ENCODE results near the gene LY6G5C.

The LY6G5C gene

DNA sequence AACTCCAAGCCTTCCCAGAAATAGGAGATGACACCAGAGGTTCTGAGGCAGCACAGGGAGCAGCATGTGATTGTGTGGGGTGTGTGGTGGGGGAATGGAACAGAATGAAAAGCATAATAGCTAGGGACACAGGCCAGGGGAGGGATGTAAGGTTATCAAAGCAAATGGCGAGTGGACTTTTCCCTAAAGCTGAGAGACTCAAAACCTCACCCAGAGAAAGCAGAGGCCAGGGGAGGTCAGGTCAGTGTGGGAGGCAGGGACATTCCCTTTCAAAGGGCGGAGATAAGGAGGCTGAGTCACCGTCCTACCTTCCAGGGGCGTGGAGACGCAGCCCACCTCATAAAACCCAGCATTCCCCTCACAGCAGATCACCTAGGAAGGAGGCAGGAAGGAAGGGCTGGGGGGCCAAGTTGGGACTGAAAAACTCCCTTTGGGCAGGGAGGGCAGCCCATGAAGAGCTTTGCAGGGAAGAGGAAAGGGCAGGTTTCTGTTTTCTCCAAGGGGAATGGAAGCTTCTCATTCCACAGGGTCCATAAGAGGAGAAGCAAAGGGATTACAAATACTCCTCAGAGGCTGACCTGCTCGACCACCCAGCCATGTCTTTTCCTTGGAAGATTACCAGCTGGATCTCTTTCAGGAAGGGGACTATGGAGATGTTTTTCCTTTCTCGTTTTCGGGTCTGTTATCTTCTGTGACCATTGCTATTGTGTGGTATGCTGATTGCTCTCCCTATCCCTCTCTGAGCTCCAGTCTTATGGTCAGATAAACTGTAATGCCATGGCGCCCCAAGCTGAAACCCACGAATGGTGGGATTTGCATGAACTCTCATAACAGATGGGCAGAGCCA lies 9.6 kb upstream of the LY6G5C start:
- no peak for DNase-seq

DNA sequence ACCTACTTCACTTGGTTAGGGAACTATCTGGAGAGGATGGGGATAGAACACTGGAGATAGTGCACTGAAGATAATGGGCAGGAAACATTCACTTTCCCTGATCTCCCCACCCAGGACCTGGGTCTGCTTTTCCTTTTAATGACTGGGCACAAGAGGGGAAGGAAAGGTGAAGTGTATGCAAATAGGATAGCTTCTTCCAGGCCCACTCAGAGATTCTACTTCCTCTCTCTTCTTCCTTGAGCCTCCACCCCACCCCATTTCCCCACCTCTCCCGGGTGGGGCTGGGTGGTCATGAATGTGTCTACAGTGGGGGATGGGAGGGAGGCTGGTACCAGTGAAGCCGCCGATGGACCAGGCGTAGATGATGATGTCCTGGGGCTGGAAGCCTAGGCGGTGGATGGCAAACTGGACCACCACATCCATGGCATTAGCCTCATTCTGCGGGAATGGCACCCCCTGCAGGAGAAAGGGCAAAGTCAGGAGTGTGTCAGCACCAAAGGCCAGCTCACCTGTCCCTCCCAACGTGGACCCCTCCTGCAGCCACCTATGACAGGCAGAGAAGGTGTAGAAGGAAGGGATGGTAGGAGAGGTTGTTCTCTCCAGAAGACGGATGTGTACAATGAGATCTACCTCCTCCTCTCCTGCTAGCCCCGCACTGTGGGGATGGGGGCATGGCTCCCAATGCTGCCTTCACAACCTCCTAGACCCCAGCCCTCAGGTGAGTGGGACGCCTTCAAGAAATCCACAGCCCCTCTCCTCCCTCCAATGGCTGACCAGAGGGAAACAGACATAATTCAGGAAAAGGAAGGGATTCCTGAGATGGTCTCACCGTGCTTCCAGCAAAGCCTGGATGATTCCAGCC lies 8.6 kb upstream of the LY6G5C start:
- DNase-seq = no peak

DNA sequence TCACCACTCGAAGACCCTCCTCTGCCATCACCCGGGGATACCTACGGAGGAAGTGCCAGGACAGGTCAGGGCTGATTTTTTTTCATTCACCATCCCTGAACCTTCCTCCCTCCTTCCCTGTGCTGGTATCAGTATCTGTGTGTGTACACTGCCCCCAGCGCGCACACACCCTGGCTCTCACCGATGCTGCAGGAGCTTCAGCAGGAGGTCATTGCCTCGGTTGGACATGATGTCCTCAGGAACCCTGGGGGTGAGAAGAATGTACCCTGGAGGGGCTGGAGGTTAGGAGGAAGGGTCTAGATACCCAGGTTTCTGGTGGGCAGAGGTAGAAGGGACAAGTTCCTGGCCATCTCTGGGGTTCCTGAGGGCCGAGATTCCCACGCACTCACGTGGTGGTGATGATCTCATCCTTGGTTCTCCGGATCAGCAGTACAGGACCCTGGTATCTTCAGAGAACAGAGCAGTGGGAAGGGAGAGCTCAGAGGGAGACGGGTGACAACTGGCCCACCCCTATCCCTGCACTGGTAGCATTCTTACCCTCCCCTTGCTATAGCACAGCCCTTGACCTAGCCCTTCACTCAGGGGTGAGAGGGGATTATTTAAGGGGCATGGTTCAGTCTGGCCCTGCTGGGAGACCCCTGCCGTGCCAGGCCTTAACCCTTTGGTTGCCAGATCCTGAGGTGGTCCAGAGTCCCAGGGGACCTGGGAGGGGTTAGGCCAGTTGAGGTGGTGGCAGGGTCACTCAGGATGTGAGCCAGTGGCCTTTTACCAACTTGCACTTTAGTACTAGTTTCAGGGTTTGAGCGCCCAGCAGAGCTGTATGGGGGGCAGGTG lies 7.2 kb upstream of the LY6G5C start:
- DNase-seq = no peak

DNA sequence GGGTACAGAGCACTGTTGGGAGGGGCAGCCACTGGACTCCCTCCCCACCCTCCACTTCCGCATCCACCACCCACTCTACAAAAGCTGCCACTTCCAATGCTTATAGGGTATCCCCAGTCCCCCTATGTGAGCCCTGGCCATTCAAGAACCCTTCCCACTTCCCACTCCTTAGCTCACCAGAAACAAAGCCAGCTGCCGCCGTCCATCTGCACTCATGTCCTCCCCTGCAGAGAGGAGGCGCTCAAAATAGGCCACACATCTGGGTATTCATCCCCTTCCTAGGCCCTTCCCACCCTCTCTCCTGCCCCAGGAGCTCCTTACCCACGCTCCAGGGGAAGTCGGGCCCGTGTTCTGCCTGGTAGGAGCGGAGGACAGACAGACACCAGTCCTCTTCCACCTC lies 6.5 kb upstream of the LY6G5C start:
- no peak for DNase-seq

DNA sequence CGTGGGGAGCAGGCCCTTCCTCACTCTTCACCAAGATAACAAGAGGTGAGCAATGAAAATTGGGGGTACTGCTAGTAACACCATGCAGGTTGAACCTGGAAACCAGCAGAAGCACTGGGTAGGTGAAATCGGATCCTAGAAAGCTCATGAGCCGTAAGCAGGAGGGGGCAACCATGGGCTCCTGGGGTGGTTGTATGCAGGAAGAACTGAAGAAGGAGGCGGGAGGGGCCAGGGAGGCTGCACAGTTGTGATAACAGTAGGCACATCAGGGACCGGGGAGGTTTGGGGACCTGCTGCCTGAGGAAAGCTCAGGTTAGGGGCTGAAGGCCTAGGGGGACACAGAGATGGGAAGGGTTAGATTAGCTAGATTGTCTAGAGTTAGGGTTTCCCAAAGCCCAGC lies 5.6 kb upstream of the LY6G5C start:
- DNase-seq = no peak

DNA sequence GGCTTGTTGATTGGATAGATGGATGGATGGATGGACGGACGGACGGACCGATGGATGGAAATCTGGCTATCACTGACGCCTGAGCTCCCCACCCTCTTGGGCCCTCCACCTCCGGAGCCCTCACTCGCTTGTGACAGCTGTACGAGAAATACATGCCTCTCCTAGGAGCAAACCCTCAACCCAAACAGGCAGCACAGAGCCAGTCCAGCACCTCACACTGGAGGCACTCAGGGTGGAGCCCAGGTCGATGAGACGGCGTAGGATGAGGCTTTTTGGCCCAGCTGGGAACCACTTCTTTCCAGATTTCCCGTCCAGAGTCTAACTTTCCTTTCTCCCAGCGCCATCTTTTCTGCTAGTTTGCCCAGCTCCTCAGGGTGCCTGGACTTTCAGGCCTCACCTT lies 2.7 kb upstream of the LY6G5C start:
- DNase-seq = no peak

DNA sequence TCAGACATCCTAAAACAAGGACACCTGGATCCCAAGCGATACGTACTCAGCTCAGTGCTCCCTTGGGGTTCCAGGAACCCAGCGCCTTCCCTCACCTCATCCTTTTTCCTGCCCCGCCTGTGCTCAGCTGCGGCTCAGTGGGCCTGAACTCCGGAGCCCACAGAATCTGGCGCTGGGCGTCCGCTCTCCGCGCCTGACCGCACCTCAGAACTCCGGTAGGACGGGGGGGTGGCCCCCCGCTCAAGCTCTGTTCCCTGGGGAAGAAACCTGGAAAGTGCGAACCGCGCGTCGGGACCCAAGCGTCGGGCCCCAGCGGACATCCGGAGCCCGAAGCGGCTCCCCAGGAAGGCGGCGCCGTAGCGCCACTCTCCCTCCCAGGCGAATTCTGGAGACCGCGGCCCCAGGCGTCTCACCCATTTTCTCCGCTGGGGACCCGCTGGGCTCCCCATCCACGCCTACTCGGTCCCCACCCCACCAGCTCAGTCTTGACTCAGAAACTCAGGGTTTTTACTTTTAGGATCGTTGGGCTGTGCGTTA lies 336 bp upstream of the LY6G5C start:
- no peak for DNase-seq

DNA sequence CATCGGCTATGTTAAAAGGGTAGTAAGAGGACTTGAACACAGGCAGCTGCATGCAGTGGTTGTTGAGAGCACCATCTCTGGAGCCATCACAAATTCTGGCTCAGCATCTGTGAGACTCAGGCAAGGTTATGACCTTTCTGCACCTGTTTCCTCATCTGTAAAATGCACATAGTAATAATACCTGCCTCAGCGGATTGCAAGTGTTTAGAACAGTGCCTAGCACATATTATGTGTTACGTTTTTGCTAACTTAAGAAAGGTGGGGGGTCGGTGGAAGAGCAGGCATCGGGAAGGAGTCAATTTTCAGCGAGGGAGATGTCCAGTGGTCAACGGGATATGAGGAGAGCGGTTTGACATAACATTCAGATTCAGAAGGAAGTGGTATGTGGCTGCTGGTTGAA lies 2.9 kb downstream of the LY6G5C start:
- no peak for DNase-seq

DNA sequence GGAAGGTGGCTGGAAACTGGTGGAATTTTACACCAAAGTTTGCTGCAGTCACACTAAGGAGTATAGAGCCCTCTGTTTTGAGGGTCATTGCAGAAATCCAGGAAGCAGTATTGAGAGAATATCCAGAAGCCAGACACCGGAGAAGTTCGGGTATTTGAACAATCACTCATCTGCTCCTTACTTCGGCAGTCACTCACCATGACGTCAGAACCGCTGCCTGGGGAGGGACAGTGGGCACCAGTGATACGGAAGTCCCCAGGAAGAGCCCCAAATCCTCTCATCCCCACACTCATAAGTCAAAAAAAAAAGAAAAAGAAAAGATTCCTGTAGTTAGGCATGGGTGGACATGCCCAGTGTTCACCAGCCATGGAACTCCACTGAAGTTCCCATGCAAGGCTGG lies 4.0 kb downstream of the LY6G5C start:
- DNase-seq = no peak

DNA sequence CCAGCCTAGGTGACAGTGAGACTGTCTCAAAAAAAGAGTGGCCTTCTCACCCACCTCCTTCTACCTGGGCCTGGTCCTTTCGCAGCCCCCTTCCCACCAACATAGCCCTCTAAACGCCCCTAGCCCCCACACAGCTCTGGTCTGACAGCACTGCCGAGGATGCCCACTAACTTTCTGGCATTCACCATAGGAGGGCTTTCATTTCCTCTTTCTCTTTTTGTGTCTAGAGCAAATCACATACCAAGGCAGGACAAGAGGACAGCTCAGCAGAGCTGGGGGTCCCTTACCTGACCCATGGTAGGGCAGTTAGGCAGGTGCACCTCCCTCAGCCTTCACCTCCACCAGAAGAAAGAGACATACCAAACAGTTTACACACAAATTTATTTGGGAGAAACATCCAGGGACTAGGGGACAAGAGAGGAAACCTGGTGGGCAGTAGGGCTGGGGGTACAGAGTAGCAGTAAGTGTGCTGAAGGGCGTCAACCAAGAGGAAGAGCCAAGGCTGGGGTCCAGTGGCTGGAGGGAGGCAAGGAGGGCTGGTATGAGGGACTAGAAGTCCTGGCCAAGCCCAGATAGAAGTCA lies 4.5 kb downstream of the LY6G5C start:
- DNase-seq = no peak

DNA sequence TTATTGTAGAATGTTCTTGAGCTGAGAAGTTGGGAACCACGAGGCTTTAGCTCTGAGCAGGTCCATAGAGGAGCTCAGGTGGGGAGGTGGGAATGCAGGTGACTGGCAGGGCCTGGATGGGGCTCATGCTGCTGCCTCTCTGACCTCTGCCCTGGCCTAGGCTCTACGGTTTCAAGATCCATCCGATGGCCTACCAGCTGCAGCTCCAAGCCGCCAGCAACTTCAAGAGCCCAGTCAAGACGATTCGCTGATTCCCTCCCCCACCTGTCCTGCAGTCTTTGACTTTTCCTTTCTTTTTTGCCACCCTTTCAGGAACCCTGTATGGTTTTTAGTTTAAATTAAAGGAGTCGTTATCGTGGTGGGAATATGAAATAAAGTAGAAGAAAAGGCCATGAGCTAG lies 11.2 kb downstream of the LY6G5C start, which contains the start of gene LY6G5B:
TSS of gene LY6G5B (plus strand) at position 301 of the 400 bp plus-strand sequence. CDS start 975 bp downstream, outside the sequence.
- no peak for DNase-seq

DNA sequence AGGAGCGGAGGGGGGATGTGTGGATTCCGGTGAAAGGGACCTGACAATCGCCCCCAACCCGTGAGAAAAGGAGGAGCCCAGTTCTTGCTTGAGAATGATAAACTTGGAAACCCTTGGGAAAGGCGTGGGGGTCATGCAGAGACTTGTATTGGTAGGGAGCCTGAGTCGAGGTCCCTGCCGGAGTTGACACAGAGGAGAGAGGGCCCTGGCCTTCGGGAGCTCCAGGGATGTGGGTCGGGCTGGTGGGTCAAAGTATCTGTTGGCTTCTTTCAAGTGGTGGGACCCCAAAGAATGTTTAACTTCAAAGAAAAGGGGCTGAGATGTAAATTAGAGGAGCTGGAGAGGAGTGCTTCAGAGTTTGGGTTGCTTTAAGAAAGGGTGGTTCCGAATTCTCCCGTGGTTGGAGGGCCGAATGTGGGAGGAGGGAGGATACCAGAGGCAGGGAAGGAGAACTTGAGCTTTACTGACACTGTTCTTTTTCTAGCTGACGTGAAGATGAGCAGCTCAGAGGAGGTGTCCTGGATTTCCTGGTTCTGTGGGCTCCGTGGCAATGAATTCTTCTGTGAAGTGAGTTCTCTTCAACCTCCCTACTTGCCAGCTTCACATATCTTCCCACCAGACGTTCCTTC lies 14.4 kb downstream of the LY6G5C start:
- no peak for DNase-seq

DNA sequence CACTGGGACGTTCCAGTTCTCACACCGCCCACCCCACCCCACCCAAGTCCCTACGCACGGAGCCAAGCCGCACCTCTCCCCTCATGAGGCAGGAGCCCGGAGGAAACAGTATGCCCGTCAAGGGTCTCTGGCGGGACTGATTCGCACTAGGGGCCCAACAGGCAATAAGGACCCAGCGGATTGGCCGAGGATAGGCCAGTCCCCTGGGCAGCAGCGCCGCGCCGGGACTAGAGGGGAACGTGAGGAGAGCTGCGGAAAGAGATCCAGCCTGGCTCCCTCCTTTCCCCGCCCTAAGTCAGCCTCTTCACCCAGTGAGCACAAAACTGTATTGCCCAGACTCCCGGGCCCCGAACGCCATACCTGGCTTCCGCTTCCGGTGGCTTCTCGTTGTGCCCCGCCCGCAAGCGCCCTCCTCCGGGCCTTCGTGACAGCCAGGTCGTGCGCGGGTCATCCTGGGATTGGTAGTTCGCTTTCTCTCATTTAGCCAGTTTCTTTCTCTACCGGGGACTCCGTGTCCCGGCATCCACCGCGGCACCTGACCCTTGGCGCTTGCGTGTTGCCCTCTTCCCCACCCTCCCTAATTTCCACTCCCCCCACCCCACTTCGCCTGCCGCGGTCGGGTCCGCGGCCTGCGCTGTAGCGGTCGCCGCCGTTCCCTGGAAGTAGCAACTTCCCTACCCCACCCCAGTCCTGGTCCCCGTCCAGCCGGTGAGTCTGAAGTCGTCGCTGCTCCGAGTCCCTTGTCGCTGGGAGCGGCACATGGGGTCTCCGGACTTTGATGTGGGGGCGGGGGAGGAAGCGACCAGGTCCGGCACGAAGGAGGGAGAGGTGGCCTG lies 15.1 kb downstream of the LY6G5C start, which contains the start of gene CSNK2B:
TSS of gene CSNK2B (plus strand) at position 580 of the 836 bp plus-strand sequence. CDS start 752 bp downstream, outside the sequence.
- peak; percentile 96 for DNase-seq

DNA sequence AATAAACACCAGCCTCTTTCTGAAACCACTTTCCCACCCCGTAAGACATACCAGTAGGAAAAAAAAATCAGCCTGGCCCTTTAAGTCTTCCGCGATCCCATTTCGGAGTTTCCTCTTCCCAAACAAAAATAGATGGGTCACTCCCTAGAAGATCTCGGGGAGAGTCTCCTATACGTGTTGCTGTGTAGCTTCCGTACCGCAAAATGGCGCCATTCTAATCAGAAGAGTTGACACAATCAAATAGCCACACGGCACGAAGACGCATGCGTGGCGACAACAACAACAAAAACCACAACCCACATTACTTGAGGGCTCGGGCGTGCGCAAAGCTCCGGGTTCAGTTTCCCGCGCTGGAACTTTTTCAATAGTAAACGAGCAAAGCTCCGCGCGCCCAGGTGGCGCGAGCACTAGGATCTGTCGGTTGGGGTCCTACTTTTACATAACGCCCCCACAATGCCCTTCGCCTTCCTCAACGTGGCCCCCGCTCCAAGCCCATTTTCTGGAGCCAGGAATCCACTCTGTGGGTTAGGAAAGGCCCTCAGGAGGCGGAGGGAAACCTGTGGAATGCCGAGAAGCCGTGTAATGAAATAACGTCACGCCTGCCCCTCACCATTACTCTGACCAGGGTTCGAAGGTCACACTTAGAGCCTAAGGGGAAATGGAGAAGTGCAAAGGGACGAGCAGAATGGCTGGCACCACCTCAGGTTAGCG lies 15.9 kb downstream of the LY6G5C start, which contains the start of gene GPANK1:
TSS of gene GPANK1 (minus strand) at position 208 of the 711 bp plus-strand sequence. CDS start 519 bp downstream, outside the sequence.
- peak; percentile 88 for DNase-seq

DNA sequence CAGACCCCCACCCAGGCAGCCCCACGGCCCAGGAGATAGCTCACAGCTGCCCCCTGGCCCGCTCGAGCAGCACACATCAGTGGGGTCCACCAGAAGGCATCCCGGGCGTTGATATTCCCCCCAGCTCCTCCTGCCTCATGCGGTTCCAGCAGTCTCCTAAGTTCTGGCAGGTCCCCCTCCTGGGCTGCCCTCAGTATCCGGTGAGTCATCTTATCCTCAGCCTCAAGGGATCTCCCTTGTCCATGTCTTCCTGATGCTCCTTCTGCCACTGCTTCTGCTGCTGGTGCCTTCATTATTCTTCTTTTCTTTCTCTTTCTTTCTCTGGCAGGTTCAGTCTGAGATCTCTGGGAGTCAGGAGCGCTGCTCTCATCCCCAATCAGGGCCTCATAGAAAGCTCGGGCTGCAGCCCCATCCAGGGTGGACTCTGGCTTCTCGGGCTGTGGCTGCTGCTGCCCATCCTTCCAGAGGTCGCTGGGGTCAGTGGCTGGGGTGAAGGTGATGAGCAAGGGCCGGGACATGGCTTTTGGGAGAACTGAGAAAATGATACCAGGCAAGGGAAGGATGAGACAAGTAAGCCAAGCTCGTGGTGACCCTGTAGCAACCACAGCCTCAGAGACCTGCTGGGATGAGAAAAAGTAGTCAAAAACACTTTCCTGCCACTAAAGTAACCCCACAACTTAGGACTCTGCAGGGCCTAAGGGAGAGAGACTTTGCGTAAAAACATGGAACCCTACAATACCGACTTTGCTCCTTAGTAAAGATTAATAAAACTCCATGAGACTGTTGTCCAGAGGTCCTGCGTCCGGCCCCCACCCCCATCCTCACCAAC lies 16.7 kb downstream of the LY6G5C start:
- no peak for DNase-seq

DNA sequence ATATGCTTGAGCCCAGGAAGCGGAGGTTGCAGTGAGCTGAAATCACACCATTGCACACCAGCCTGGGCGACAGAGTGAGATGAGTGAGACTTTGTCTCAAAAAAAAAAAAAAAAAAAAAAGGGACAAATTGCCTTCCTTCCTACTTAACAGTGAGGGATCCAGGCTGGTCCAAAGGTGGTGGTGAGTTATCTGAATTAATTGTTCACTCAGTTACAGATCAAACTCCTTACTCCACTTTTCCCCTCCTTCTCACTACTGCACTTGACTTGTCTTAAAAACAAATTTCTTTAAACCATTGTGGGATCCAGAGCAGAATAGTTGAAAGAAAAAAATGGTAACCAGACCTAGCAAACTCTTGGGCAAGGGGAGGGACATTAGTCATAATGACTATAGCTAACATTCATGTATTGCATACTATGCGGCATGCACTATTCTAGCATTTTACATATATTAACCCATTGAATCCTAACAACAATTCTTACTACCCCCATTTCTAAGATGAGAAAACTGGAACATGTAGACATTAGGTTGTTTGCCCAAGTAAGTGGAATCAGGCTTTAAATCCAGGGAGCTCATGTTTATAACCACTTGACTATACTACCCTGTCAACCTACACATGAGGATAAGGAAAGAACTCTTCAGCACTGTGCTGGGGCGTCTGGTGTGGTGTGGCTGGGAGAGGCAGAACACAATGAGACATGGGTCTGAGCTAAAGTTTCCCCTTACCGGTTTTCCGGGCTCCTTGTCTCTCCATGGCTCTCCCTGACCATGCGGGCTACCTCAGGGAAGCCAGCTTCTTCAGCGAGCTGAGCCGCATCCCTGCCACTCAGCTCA lies 17.5 kb downstream of the LY6G5C start:
- DNase-seq = no peak

DNA sequence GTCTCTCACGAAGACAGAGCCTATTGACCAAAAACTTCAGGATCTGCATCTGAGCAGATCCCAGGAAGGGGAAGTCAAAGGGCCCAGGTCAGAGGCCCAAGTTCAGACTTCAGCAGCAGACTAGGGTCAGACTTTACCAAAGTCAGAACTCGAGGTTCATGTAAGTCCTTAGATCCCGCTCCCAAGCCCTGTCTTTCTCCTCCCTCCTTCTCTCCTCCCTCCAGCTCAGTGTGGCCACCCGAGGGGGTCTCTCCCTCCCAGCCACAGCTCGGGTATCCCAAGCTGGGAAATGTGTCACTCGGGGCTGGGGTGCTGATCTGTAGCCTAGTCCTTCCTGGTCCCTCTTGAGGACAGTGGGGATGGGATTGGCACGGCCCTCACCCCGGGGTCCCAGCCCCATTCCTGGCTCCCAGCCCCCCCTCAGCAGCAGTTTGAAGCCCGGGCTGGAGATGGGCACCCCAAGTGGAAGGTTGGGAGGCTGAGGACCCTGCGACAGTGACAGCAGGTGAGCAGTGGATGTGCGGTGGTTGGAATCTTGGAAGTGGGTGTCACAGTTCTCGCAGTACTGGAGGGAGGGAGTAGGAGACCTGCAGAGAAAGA lies 18.6 kb downstream of the LY6G5C start:
- no peak for DNase-seq

Measured in GF-D8 (cell line).